GM18517 (cell line): ENCODE results near the gene BDKRB1.

Source experiments
- ATAC-seq: cut with Tn5 transposase; IDR thresholded peaks from one replicate; pipeline ENCODE4 v1.9.1; 2021; ENCODE audit warnings: mild to moderate bottlenecking, moderate library complexity; ENCODE audit not compliant: unreplicated experiment

BDKRB1 gene

GRCh38 chr14:96260341-96260821 lies 4.4 kb downstream of the BDKRB1 start:
- no peak for ATAC-seq

- ATAC-seq: no peak
Observed at GRCh38 chr14:96261053-96261452, 5.0 kb downstream of the BDKRB1 start.

DNA sequence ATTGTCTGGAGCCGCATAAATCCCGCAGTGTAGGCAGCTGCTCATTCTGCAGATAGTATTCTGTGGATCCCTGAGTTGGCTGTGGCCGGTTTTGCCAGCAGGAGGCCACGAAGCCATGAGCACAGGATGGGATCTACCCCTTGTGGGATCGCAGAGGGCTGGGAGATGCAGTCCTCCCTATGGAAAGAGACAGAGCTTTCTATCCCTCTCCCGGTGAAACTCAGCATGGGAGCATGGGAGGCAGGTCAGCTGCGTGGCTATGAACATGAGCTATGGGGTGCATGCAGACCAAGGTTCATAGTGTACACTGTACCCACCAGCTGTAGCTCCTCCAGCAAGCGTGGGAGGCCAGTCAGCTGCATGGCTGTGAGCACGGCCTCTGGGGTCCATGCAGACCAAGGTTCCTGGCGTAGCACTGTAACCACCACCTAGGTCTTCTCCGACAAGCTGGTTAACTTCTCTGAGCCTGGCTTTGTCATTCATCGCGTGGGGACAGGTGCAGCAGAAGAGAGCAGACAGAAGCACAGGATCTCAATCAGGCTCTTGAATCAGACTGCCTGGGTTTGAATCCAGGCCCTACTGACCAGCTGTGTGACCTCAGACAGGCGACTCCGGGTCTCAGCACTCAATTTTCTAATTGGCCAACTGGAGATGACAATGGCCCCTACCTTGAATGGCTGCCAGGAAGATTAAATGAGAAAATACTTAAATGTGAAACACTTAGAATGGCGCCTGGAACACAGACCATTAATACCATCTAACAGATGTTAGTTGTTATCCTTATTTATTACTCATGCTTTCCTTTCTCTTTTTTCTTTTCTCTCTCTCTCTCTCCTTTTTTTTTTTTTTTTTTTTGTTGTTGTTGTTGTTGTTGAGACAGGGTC lies 6.0 kb downstream of the BDKRB1 start:
- ATAC-seq: no peak

GRCh38 chr14:96263347-96264199 lies 7.6 kb downstream of the BDKRB1 start:
- ATAC-seq: no peak

DNA sequence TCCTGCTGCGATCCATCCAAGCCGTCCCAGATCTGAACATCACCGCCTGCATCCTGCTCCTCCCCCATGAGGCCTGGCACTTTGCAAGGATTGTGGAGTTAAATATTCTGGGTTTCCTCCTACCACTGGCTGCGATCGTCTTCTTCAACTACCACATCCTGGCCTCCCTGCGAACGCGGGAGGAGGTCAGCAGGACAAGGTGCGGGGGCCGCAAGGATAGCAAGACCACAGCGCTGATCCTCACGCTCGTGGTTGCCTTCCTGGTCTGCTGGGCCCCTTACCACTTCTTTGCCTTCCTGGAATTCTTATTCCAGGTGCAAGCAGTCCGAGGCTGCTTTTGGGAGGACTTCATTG lies 8.2 kb downstream of the BDKRB1 start:
- no peak for ATAC-seq

- ATAC-seq: no peak
Observed at GRCh38 chr14:96264853-96265252, 8.8 kb downstream of the BDKRB1 start.

- no peak for ATAC-seq
Observed at GRCh38 chr14:96265383-96266095, 9.5 kb downstream of the BDKRB1 start.

DNA sequence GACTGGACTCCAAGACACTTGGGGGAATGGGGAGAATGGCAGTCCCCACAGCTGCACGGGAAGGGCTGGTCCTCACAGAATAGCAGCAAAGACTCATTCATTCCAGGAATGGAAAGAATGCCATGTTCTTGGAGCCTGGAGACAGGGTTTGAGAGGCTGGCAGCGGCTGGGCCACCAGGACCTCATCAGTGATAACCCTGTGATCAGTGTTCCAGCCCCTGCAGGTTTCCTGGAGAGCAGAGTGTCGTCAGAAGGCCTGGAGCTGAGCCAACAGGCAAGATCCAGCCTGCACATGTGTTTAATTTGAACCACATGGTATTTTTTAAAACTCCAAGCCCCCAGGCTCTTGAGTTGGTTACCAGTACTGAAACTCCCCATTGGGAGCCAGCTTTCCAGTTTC lies 11.3 kb downstream of the BDKRB1 start:
- ATAC-seq: no peak

- ATAC-seq: no peak
Observed at GRCh38 chr14:96267916-96268315, 11.9 kb downstream of the BDKRB1 start.

DNA sequence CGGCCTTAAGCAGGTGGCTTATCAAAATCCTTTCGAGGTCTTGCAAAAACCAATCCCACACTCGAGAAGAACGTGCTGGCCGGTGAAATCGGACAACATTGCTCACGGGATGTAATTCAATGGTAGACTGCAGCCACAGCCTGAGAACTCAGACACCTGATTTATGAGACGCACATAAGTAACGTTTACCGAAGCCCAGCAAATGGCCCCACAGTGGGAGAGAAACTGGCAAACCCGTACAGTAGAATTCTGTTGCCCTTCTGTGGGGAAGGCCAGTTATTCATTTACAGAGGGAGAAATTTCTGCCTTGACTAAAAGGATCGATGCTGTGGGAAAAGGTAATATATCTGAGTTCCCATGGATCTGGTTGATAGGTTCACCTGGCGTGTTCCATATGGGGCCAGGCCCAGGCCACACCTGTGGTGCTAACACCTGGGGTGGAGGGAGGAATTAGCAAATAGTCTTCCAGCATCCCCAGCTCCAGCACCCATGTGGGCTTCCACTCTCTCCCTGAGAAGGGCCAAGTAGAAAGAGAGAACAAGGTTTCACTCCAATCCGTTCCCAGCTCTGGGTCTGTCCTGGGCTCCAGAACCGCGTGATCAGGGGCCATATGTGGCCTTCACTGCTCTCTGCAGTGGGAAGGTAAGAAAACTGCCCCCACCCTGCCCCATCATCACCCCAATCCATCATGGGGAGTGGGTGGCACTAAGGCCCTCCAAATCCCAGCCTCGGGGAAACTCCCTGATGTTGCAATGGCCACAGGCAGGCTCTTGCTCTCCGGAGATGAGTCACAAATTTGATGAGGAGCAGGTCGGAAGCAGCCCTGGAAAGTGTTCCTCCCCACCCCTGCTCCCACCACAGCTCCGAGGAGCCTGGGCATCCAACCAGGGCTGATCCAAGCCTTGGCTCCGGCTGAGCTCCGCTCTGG lies 12.7 kb downstream of the BDKRB1 start:
- no peak for ATAC-seq

DNA sequence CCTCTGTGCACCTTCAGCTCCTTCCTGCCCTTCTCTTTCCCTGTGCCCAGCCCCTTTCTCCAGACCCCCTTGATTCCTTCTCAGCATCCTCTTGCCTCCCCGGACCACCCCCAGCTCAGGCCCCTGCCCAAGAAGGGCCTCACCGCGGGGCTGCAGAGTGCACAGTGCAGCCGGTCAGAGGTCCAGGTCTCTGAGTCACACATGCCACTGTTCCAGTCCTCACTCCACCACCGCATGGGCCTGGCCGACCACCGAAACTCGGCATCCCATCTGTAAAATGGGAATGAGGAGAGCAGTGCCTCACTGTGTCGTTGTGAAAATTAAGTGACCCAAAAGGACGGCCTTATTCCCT lies 13.3 kb downstream of the BDKRB1 start:
- ATAC-seq: no peak

DNA sequence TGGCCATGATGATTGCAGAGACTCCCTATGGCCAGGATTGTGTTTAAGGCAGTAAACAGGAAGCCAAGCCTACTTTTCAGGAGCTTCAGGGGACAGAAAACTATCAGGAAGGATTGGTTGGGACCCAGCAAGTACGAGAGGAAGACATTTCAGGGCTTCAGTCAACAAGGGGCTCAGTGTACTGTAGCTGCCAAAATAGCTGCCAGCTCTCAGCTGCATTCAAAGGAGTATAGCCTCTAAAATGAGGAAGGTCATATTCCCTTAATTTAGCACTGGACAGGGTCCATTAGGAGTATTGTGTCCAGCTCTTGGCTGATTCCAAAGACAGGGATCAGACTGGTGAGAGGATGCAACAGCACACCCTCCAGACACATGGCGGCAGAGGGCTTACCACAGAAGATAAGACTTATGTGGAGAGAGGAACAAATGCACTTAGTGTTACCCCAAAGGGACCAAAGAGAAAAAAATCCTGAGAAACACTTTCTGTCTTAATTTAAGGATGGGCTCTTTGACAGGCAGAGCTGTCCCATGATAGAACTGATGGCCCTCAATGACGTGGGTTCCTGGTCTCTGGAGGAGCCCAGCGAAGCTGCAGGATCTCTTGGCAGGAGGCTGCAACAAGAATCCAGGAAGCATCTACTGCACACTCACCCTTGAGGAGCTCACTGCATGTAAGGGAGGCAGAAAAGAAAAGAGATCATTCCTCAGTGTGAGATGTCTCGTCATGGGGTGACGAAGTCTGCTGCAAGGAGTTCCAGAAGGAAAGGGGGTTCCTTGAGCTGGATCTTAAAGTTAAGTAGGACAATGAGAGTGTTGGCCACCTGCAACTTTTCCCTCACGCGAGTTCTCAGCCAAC lies 14.8 kb downstream of the BDKRB1 start:
- no peak for ATAC-seq

- no peak for ATAC-seq
Observed at GRCh38 chr14:96271421-96271762, 15.4 kb downstream of the BDKRB1 start.

DNA sequence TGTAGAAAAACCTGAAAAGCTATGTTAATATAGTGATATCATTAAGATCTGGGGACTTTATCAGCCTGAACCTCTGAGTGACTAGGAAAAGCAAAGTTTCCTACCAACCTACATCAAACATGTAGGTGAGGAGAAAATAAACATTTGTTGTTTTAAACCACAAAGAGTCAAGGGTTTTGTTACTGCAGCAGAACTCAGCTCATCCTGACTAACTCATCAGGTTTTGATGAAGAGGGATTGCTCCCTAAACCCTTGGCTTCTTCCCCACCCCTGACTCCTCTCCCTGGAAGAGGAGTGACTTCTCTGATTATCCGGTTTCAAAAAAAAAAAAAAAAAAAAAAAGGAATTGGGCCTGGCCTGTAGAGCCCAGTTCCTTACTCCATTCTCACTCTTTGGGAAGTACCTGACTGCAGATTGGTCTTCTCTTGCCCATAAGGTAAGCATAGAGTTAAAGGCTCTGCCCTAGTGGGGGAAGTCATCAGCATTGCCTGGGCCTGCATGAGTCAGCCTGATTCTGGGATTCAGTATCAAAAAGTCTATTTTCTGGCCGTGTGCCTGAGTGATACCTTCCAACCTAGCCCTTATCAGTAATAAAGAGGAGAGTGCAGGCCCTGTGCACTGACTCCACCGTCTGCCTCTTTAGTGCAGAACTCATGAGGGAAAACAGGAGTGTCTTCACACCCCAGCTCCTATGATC lies 16.9 kb downstream of the BDKRB1 start:
- no peak for ATAC-seq

- no peak for ATAC-seq
Observed at GRCh38 chr14:96273629-96274028, 17.6 kb downstream of the BDKRB1 start.

- no peak for ATAC-seq
Observed at GRCh38 chr14:96274122-96274521, 18.1 kb downstream of the BDKRB1 start.

GRCh38 chr14:96274543-96274942 lies 18.5 kb downstream of the BDKRB1 start:
- ATAC-seq: no peak

DNA sequence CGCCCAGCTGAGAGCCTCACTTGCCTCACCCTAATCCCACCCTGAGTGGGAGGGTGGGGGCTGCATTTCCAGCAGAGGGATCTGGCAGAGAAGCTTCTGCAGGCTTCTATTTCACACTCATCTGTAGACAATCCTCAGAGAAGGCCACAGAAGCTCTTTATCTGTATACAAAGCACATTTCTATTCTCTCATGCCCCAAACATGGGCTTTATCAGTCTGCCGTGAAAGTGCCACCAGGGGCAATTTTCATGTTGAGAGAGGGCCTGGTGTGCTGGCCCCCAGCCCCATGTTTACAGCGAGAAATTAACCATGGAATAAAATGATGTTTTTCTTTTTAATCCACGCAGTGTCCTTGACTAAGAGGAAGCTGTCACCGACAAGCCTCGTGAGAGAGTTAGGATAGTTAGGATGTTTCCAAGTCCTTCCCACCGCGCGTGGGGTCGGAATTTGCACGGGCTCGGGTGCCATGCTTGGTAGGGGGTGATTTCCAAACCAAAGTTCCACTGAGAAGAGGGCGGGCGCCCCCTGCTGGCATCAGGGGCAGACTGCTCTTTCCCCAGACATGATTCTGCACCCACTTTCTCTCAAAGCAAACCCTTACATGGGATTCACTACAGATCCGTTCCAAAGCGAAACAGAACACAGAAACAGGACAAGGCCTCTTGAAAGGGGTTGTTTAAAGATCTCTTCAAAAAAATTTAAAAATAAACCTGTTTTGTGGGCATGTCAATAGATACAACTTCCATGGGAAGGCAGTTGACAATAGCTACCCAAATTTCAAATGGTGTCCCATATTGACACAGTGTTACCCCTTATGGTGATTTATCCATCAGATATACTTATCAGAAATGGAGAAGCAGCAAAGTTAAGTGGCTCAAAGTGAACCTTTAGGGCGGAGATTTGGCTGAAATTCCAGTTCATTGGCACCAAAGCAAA lies 19.4 kb downstream of the BDKRB1 start:
- ATAC-seq: no peak
